Measurements from ENCODE around the gene WWOX.

Gene WWOX

GRCh38 chr16:78909226-78909625 is 809.8 kb downstream of the WWOX start:
- DNase-seq (ENCODE audit: low spot score) = no peak

DNA sequence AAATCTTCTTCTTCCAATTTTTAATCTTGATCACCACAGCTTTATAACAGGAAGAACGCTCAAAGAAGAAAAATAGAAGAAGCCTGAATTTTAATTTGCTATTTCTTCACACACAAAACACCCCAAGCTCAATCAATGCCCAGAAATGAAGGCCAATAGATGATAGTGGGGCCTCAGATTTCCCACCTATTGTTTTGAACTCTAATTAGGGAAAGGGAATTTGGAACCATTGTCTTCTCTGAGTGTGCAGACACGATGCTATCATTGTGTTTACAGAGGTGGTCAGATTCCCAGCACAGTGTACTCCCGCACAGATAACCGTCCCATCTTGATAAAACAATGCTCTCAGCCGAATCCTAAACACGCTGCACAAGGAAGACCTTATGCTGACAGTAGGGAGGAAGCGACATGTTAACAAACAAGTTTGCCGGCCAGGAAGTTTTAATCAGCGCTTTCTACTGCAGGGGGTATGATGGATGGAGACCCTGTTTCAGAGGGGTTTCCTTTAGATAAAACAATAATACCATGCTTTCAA is 816.4 kb downstream of the WWOX start:
- DNase-seq (ENCODE audit: low spot score) = no peak

GRCh38 chr16:78916928-78917545 is 817.6 kb downstream of the WWOX start:
- DNase-seq (ENCODE audit: low spot score) = no peak

GRCh38 chr16:78918805-78919305 is 819.4 kb downstream of the WWOX start:
- DNase-seq (ENCODE audit: low spot score) = no peak

- no peak for DNase-seq (ENCODE audit: low spot score)
Observed at GRCh38 chr16:78919852-78920251, 820.4 kb downstream of the WWOX start.

- DNase-seq (ENCODE audit: low spot score) = no peak
Observed at GRCh38 chr16:78920621-78921020, 821.2 kb downstream of the WWOX start.

DNA sequence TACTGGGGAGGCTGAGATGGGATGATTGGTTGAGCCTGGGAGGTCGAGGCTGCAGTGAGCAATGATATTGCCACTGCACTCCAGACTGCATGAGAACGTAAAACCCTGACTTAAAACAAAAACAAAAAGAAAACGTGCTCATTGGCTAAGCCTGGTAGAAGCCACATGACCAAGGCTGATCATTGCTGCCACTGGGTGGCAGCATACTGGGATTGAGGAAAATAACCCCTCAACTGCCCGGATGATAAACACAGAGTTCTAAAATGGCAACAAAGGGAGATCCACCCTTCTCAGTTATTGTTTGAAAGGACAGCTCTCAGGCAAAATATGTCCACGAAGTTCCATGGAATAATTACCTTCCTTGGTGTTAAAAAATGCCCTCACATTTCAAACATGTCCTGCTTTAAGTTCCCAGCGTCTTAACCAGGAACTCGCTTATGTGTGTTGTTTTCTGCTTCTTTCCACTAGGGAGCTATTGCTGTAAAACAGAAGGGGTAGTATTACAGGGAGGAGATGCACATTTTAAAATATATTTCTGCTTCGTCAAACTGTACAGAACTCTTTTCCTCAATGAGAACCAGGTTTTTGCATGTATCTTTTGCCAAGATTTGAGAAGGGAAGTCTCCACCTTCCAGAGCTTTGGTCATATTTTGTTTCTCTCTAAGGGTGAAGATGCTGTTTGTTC is 825.8 kb downstream of the WWOX start:
- DNase-seq (ENCODE audit: low spot score) = no peak

DNA sequence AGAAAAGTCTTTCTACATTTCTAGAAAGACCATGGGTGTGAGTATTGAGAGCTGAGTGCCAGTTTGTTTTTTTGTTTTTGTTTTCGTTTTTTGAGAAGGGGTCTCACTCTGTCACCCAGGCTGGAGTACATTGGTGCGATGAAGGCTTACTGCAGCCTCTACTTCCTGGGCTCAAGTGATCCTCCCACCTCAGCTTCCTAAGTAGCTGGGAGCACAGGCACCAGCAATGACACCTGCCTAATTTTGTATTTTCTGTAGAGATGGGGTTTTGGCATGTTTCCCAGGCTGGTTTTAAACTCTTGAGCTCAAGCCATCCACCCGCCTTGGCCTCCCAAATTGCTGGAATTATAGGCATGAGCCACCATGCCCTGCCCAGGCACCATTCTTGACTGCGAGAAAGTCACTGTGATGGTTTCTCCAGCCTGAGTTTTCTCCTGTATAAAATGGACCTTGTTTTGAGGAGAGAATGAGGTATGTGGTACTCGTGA is 827.3 kb downstream of the WWOX start:
- no peak for DNase-seq (ENCODE audit: low spot score)

- DNase-seq (ENCODE audit: low spot score) = no peak
Observed at GRCh38 chr16:78927766-78928165, 828.3 kb downstream of the WWOX start.

DNA sequence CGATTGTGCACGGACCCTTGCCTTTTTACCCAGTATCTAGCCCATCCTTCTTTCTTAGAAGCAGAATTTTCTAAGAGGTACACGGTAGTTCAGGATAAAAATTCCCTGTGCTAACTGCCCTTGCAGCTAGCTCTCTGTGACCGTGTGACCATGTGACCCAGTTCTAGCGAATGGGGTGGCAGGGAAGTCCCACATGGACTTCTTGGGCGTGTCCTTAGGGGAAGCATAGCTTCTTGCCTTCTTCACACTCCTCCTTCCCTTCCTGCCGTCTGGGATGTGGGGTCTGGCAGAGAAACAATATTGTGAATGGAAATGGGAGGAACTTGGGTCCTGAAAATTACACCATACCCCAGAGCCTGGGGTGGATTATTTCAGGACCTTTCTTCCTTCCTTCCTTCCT is 830.4 kb downstream of the WWOX start:
- no peak for DNase-seq (ENCODE audit: low spot score)

DNA sequence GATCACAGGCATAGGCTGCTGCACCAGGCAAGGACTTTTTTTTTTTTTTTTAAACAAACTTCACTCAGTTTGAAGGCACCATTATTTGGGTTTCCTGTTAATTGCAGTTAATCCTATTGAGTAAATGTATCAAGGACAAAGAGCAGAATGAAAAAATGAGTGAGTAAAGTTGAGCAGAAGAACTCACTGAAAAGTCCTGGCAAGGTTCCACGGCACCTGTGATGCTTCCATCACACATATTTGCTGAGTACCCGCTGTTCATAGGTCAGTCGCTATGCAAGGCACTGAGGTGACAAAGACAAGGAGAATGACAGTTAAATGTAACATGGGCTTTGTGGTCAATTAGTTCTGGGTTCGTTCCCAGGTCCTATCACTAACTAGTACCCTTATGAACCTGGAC is 831.1 kb downstream of the WWOX start:
- DNase-seq (ENCODE audit: low spot score) = no peak

GRCh38 chr16:78931267-78931666 is 831.8 kb downstream of the WWOX start:
- no peak for DNase-seq (ENCODE audit: low spot score)

- no peak for DNase-seq (ENCODE audit: low spot score)
Observed at GRCh38 chr16:78931678-78932077, 832.2 kb downstream of the WWOX start.

GRCh38 chr16:78932355-78932943 is 833.0 kb downstream of the WWOX start:
- DNase-seq (ENCODE audit: low spot score) = no peak

DNA sequence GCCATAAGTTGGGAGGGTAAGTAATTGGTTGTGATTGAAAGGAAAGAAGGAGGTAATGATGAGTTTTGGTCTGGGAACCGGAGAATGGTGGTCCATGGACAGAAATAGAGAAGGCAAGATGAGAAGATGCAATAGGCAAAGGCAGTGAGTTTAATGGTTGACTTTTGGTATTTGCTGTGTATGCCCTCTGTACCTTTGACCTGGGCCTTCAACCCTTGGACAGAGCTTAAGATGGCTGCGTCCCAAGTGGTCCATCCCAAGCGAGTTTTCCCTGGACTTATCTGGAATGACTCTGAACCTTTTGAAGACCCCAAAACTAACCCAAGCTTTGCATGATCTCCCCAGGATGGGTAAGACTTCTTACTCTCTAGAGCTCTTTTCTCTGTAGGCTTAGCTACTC is 836.6 kb downstream of the WWOX start:
- no peak for DNase-seq (ENCODE audit: low spot score)

DNA sequence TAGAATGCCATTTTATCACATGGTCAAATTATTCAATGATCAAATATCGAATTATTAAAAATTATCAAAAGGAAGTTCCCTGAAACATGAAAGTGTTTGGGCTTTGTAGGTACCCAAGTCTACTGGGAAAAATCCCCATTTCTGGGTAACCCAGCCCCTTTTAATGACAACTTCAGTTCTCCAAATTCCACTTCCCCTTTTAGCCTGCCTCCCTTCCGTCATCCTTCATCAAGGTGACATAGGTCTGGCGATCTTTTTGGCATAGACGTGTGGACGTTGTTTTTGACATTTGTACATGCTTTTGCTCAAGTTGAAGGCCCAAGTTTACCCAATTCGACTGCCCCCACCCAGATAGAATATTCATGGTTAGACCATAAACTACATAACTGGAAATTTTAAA is 840.1 kb downstream of the WWOX start:
- no peak for DNase-seq (ENCODE audit: low spot score)

GRCh38 chr16:78942625-78943245 is 843.3 kb downstream of the WWOX start:
- DNase-seq (ENCODE audit: low spot score) = no peak

GRCh38 chr16:78945336-78945735 is 845.9 kb downstream of the WWOX start:
- DNase-seq (ENCODE audit: low spot score) = no peak

DNA sequence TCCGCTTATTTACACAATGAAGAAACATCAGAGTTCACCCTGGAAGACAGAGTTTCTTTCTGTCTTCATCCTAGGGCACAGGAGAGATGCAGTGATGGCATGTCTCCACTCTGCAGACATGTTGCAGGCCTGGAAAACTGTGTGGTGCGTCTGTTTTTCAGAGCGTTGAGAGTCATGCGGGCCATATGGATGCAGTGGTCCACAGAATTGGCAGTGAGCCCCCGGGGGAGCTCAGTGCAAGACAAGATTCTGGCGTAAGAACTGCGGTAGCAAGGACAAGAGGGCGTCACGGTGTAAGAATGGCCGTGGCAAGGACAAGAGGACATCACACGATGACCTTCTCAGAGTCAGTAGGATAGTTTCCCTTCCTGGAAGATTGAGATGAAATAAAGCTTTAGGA is 847.1 kb downstream of the WWOX start:
- DNase-seq (ENCODE audit: low spot score) = no peak

- DNase-seq (ENCODE audit: low spot score) = no peak
Observed at GRCh38 chr16:78950768-78951167, 851.3 kb downstream of the WWOX start.

DNA sequence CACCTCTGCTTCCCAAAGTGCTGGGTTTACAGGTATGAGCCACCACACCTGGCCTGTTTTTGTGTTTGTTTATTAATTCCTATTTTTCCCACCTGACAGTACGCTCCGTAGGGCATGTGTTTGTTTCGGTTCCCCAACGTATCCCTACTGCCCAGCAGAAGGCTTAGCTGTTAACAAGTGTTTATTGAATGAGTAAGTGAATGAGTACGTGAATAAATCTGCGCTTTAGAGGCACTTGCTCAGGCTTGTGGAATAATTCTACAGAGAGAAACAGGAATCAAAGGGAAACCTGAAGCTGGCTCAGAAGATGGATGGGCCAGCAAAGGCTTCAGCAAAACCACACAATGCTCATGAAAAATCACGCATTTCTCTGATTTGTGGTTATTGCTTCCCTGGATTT is 853.2 kb downstream of the WWOX start:
- DNase-seq (ENCODE audit: low spot score) = no peak

DNA sequence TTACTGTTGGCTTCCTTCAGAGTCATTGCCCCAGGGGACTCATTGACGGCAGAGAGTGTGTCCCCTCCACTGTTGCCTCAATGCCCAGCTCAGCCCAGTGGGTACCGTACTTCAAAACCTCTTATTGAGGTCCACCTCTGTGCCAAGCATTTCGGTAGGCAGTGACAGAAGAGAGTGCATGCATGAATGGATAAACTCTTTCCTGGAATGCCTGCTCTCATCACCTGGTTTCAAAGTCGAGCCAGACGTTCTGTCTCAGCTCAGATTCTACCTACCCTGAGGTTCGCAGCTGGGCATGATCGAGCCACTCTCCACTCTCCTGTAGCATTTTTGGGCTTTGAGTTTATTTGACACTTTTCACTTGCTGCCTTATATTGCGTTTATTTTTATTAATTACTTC is 854.1 kb downstream of the WWOX start:
- DNase-seq (ENCODE audit: low spot score) = no peak

GRCh38 chr16:78955206-78955605 is 855.8 kb downstream of the WWOX start:
- DNase-seq (ENCODE audit: low spot score) = no peak
